Neural progenitor cell (in vitro differentiated cells): ENCODE results near the gene EFHD1.

ENCODE experiments used
- CTCF ChIP-seq: fragments of 200-600 bp; sonication (generic); IDR thresholded peaks from 2 replicates; pipeline ENCODE4 v1.5.1; 2017; ENCODE audit warnings: antibody characterized with exemption, mild to moderate bottlenecking
- EZH2phosphoT487 ChIP-seq: fragments of 200-600 bp; sonication (generic); IDR thresholded peaks from 2 replicates; pipeline ENCODE4 v1.6.1; 2017; ENCODE audit warnings: antibody characterized with exemption

GRCh38 chr2:232697807-232698110 is 64.4 kb downstream of the EFHD1 start:
- TF ChIP-seq CTCF (no peak), EZH2phosphoT487 (no peak)
